Activated CD4-positive, alpha-beta T cell treated with anti-CD3 and anti-CD28 coated beads for 48 hours (primary cell): ENCODE measurements around the gene CD55.

Experiments used
- DNase-seq: peaks from one replicate; pipeline ENCODE4 v3.0.0-alpha.2; 2020

The CD55 gene

DNA sequence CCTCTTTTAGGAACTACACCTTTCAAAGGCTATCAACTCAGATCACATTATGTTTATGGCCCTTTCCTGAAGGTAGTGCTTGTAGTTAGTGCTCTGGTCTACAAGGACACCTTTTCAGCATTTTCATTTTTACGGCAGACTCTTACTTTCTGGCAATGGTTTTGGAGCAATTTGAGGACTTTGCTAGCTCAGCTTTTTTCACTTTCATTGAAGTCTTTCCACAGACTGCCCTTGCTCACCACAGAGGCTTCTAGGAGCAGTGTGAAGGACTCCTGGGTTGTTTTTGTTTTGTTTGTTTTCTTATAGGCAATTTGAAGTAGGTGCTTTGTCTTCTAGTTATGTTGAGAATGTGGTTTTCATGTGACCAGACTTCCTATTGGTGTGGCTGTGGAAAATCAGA lies 43.1 kb downstream of the CD55 start:
- DNase-seq, result no peak

DNA sequence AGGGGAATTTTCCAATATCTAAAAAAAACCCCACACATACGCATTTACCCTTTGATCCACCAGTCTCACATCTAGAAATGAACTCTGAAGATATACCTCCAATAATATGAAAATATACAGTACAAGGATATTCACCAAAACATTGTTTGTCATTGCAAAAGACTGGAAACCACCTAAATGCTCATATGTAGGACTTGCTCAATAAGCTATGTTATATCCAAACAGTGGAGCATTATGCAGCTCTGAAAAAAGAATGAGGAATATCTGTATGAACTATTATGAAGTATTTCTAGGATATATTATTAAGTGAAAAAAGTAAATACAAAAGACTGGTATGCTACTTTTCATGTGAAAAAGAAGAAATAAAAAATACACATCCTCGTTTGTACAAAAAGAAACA lies 43.6 kb downstream of the CD55 start:
- no peak for DNase-seq

DNA sequence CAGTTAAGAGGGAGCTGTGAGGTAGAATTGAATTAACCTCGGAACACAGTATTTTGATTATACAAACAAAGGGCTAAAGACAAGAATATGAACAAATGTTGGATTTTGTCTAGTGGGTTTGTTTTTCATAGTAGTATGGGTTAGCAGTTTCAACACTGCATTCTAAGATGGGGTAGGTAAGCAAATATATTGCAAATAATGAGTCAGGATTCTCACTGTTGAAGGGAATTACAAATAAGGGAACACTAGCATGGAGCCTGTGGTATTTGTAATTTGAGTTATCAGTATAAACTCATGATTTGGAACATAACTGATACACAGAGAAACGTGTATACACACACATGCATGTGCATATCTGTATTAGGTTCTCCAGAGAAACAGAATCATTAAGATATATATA lies 44.5 kb downstream of the CD55 start:
- no peak for DNase-seq

DNA sequence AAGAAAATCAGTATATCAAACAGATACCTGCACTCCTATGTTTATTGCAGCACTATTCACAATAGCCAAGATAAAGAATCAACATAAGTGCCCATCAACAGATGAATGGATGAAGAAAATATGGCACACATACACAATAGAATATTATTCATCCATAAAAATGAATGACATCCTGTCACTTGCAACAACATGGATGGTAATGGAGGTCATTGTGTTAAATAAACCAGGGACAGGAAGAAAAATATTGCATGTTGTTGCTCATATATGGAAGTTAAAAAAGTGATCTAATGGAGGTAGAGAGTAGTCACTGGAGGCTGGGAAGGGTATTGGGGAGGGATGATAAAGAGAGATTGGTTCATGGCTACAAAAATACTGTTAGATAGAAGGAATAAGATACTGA lies 67.2 kb downstream of the CD55 start:
- no peak for DNase-seq

DNA sequence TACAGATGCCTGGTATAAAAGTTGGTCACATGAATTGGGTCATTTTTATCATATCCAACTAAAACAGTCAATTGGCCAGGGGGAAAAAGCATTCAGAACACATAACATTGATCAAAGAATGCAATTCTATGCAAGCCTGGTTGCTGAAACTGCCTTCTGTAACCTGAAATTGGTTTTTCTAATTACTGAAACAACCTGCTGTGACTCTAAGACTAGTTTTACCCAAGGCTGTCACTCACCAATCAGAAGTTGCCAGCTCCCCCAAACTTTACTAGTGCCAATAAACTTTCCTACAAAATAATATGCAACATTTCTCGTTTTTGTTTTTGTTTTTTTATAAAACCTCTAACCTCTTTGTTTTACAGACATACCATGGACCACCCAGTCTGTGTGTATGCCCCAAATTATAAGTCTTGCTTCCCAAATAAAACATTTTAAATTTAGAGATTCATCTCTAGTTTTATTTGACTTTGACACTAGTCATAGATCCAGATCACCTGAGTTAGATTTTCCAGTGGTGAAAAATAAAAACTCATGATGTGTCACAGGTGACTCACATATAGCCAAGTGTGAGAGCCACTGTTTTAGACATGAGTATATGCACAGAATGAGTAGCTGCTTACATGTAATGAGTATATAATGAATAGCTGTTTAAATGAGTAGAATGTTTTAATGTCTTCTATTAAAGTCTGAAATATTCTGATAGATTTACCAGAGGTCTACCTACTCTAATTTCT lies 68.4 kb downstream of the CD55 start:
- no peak for DNase-seq

DNA sequence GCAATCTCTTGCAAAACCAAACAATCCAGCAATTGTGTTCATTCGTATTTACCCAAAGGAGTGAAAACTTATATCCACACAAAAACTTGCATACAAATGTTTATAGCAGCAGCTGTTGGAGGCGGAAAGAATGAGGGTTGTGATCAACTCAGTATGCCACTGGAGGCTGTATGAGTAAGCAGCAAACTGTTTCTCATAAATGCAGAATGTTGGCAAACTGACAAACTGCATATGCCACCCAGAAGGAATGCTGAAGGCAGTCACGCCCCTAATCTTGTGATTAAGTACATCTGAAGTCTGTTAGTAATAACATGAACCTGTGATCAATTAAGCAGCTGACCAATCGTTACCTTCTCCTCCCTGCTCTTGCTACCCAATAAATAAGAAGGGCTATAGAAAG lies 72.1 kb downstream of the CD55 start:
- no peak for DNase-seq

DNA sequence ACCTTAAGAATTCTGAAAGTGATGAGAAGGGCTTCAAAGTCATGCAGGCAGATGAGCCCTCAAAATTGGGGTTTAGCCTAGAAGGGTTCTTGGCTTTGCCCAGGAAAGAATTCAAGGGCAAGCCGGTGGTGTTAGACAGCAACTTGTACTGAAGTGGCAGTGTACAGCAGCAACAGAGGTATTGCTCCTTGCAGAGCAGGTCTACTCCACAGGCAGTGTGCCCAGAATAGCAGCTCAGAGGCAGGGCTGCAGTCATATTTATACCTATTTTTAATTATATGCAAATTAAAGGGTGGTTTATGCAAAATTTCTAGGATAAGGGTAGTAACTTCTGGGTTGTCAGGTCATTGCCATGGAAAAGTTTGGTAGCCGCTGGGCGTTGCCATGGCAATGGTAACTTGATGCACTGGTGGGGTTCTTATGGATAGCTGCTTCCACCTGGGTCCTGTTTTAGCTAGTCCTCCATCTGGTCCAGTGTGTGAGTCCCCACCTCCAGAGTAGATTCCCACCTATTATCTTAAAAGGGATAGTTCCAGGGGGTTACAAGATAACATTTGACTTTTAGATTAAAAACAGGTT lies 74.8 kb downstream of the CD55 start:
- no peak for DNase-seq

DNA sequence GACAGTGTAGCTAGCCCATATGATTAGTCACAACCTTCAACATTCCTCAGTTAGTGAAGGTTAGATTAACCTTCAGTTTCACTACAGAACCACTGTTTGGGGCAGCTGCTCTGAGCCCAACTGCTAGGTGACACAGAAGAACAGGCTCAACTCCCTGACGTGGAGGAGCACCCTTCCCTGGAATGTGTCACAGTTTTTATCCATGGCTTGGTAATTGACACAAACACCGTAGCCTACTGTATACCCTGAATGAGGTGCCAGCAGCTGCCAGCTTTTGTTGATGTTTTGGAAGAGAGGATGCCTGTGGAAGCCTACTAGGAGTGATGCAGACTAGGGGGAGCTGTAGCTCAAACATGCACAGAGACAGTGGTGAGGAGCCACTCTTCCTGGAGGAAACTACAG lies 76.0 kb downstream of the CD55 start:
- no peak for DNase-seq

DNA sequence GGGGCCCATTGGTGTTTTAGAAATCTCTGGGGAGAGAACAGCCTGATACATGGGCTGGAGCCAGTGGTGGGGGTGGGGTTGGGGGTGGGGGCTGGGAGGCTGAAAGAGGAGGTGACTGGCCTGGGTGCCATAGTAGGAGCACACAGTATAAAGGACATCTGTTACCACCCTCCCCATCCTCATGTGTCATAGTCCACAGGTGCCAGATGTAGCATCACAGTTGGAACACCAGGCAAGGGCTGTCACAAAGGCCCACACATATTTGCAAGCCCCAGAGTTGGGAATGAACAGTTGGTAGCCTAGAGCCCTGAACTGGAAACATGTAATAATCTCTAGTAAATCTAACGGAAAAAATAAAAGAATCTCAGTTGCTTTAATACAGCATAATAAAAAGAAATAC lies 77.5 kb downstream of the CD55 start:
- DNase-seq, result no peak

DNA sequence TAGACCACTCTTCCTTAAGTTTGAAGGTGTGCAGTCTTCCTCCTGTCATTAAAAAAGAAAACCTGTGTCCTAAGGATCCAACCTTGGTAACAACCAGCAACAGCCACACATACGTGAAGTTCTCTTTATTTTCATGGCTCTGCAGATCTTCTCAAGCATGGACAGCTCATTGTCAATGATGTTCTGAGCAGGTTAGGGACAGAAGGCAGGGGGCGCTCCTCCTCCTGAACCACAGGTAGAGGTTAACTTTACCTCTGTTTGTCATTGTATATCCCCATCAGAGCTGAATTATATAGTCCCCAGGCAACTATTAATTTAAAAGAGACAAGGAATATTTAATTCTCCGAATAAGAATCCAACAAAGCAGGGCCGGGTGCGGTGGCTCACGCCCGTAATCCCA lies 80.1 kb downstream of the CD55 start:
- DNase-seq, result no peak

DNA sequence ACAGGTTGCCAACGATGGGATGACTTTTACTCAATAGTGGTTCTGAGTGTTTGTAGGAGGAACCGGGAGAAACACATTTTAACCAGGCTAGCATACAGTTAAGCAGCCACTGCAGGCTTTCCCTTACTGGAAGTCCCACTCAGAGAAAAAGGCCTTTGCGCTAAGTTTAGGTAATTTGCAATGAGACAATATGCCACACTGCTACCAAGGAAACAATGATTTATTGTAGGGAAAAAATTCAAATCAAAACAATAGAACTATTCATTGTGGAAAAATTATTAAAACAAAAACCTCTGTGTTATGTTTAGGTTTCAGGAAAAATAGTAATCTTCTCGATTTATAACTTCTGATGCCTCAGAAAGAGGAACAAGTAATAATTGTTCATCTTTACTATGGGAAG lies 81.3 kb downstream of the CD55 start:
- DNase-seq, result no peak

DNA sequence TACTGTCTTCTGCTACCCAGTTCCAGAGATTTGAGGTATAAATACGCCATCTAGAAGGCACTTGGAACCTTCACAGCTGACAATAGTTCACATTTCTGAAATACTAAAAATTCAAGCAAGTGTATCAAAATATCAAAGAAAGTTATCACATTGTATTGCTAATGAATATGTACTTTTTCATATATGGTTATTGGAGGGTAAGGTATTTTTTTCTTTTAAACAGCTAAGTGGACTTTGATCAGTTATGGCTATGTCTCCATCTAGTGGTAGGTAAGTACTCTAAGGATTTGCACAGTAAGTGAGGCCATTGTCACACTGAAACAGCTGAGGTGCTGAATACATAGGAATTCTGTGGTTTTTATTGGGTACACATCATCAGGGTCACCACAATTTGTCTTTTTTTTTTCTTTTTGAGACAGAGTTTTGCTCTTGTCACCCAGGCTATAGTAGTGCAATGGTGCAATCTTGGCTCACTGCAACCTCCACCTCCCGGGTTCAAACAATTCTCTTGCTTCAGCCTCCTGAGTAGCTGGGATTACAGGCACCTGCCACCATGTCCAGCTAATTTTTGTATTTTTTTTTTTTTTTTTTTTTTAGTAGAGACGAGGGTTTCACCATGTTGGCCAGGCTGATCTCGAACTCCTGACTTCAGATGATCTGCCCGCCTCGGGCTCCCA lies 83.5 kb downstream of the CD55 start:
- DNase-seq, result no peak

DNA sequence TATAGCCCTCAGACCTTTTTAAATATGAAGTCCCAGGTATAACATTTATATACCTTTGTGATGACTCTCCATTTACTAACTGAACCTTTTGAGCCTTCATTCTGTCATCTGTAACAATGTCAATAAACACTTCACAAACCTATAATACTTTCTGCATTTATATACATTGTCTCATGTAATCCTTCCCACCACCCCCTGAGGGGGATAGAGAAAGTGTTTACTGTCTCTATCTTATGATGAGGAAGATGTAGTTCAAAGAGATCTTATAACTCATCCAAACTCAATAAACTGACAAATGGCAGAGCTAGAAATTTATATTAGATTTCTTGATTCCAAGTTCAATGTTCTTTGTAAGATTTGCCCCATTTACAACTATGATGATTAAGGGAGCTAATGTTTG lies 84.3 kb downstream of the CD55 start:
- DNase-seq, result no peak

DNA sequence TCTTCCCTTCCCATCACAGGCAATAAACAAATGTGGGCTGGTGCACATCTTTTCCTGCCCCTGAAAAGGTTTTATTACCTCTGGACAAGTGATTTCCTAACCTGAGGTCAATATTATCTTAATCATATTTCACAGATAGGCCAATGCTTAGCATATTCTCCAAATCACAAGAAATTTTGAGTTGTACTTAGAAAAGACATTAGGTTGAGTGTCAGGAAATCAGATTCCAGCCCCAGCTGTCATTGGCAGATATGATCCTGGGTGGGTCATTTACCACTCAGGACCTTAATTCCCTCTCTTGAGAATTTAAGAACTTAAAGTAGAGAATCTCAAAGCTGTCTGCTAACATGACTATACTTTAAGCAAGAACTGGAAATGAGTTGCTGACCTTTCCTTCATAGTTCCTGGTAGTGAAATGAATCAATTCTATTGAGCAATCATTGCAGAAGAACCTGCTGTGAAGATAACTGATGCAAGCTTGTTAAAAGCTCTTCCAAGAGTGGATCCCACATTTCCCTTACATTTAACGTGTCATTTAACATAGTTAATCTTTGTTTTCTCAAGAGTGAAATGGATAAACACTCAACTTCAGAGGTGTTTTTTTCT lies 86.3 kb downstream of the CD55 start:
- DNase-seq, result no peak
